ENCODE measurements around the gene DNAJC4.

DNA sequence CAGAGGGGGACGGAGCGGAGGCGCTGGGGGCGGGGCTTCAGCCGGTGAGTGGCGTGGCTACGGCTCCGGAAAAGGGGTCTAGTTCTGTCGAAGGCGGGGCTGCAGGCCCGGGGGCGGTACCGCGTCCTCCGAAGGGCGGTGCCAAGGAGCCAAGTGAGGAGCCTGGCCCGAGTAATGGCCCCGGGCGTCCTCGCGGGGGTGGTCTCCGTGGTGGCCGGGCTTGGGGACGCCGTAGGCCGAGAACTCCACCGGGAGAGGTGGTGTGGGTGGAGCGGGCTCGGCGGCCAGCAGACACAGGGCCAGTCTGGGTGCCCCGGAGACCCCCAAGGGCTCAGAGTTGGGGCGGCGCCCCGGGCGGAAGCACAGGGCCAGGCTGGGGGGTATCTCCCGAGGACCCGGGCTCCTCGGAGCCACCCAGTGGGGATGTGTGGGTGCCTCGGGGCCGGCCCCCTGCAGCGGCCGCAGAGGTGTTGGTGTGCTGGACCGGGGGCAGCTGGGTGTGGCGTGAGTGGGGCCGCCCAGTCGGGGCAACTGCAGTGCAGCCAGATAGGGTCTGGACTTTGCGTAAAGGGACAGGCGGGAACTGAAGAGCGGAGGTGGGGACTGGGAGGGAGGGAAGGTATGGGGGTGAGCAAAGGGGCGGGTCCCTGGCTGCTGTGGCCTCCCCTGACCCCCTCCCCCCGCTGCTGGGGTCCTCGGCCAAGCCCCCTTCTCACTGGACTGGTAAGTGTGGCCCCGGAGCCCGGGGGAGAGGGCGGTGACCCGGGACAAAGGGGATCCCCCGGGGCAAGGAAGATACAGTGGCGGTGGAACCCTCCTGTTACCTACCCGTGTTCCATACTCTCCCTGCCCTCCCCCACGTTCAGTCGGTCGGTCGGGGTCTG is 11.4 kb downstream of the DNAJC4 start:
- TF ChIP-seq, protein P1, sequence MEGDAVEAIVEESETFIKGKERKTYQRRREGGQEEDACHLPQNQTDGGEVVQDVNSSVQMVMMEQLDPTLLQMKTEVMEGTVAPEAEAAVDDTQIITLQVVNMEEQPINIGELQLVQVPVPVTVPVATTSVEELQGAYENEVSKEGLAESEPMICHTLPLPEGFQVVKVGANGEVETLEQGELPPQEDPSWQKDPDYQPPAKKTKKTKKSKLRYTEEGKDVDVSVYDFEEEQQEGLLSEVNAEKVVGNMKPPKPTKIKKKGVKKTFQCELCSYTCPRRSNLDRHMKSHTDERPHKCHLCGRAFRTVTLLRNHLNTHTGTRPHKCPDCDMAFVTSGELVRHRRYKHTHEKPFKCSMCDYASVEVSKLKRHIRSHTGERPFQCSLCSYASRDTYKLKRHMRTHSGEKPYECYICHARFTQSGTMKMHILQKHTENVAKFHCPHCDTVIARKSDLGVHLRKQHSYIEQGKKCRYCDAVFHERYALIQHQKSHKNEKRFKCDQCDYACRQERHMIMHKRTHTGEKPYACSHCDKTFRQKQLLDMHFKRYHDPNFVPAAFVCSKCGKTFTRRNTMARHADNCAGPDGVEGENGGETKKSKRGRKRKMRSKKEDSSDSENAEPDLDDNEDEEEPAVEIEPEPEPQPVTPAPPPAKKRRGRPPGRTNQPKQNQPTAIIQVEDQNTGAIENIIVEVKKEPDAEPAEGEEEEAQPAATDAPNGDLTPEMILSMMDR (IDR thresholded peaks at IDR 0.05): no peak
- TF ChIP-seq POLR2A (IDR thresholded peaks at IDR 0.05): peak; percentile 51

Measured in ovary (tissue), 3 donors.